Stimulated activated naive CD8-positive, alpha-beta T cell treated with anti-CD3 and anti-CD28 coated beads, Interleukin-15, amount 100 ng/mL, for 72 hours (primary cell): ENCODE results near the gene MTG1.
"Not testable (repeated sequence)": the region's sequence is repeated elsewhere in the genome, so short reads cannot be mapped to it uniquely, and the experiment has no call there.

Experiments
- ATAC-seq: fragments of 150-1000 bp; cut with Tn5 transposase; 2 replicates; pipeline ENCODE4 v1.10.0; 2021; ENCODE audit warnings: mild to moderate bottlenecking, moderate library complexity
- DNase-seq, 2 donors: peaks; one replicate each; pipeline ENCODE4 v3.0.0; 2021 to 2022
- H3K27ac Mint-ChIP-seq, 2 donors: one replicate each; pipeline ENCODE4 v1.8.0; 2022; ENCODE audit warnings: mild to moderate bottlenecking in 2 of 2, mixed read lengths in 2 of 2, moderate library complexity in 2 of 2
- H3K27me3 Mint-ChIP-seq: one replicate; pipeline ENCODE4 v1.8.0; 2022; ENCODE audit warnings: mixed read lengths
- H3K4me1 Mint-ChIP-seq: one replicate; pipeline ENCODE4 v1.8.0; 2022; ENCODE audit warnings: mild to moderate bottlenecking, mixed read lengths
- H3K4me3 Mint-ChIP-seq, 2 donors: one replicate each; pipeline ENCODE4 v1.8.0; 2022; ENCODE audit warnings: mild to moderate bottlenecking in 2 of 2, mixed read lengths in 2 of 2, moderate library complexity in 1 of 2
- H3K9me3 Mint-ChIP-seq, 2 donors: one replicate each; pipeline ENCODE4 v1.8.0; 2022; ENCODE audit warnings: mixed read lengths in 2 of 2

MTG1 gene

GRCh38 chr10:133368153-133368552 lies 25.8 kb upstream of the MTG1 start:
- no peak for DNase-seq
- Mint-ChIP-seq H3K4me3 (no peak overlapping the region), H3K9me3 (no peaks in the 10 kb centered on the region), H3K27me3 (no peaks in the 10 kb centered on the region), H3K4me1 (peaks cover 6% of the 10 kb centered on the region), H3K27ac (no peak overlapping the region)
- ATAC-seq, result no peak

GRCh38 chr10:133370030-133370786 lies 23.7 kb upstream of the MTG1 start:
- Mint-ChIP-seq H3K9me3 (no peaks in the 10 kb centered on the region), H3K27me3 (peaks cover 7% of the 10 kb centered on the region)

GRCh38 chr10:133372507-133372906 lies 21.4 kb upstream of the MTG1 start:
- DNase-seq (no peak), ATAC-seq (peak; percentile 27)
- Mint-ChIP-seq H3K27me3 (peaks cover 27% of the 10 kb centered on the region), H3K4me3 (peak overlapping the region; percentile 73 to 95), H3K9me3 (no peaks in the 10 kb centered on the region), H3K27ac (no peak overlapping the region), H3K4me1 (peaks cover 13% of the 10 kb centered on the region)

More at GRCh38 chr10:133370030-133370786, 23.7 kb upstream of the MTG1 start:
- Mint-ChIP-seq H3K27ac (no peak overlapping the region), H3K4me3 (no peak overlapping the region), H3K4me1 (peaks cover 13% of the 10 kb centered on the region)
- ATAC-seq (no peak), DNase-seq (no peak)

GRCh38 chr10:133373174-133374090 lies 20.5 kb upstream of the MTG1 start, which contains the start of gene ECHS1:
ECHS1 (minus strand) TSS chr10:133373354; CDS start chr10:133373333, 21 bp downstream.
- H3K27ac Mint-ChIP-seq, result peak within 1 kb of the TSS; percentile 93 to 95
- no peaks in the 10 kb centered on the region for H3K9me3 Mint-ChIP-seq
- peak; percentile 96 for DNase-seq
- peaks cover 18% of the 10 kb centered on the region for H3K4me1 Mint-ChIP-seq
- H3K27me3 Mint-ChIP-seq, result peaks cover 27% of the 10 kb centered on the region
- H3K4me3 Mint-ChIP-seq, result peak within 1 kb of the TSS; percentile 88 to 95
- ATAC-seq, result peak; percentile 97

GRCh38 chr10:133375357-133376115 lies 18.4 kb upstream of the MTG1 start:
- H3K27ac Mint-ChIP-seq, result no peak overlapping the region
- H3K4me3 Mint-ChIP-seq, result no peak overlapping the region
- no peaks in the 10 kb centered on the region for H3K9me3 Mint-ChIP-seq
- peaks cover 28% of the 10 kb centered on the region for H3K4me1 Mint-ChIP-seq
- ATAC-seq (no peak), DNase-seq (no peak)
- H3K27me3 Mint-ChIP-seq, result peaks cover 27% of the 10 kb centered on the region

GRCh38 chr10:133376183-133376582 lies 17.8 kb upstream of the MTG1 start:
- H3K9me3 Mint-ChIP-seq, H3K27ac Mint-ChIP-seq, H3K4me3 Mint-ChIP-seq, ATAC-seq, DNase-seq: not testable (repeated sequence)
- peaks cover 30% of the 10 kb centered on the region for H3K4me1 Mint-ChIP-seq
- H3K27me3 Mint-ChIP-seq, result peaks cover 27% of the 10 kb centered on the region

GRCh38 chr10:133377025-133377817 lies 16.7 kb upstream of the MTG1 start:
- no peak overlapping the region for H3K27ac Mint-ChIP-seq
- no peak for ATAC-seq
- peaks cover 24% of the 10 kb centered on the region for H3K4me1 Mint-ChIP-seq

GRCh38 chr10:133377818-133378250 lies 16.1 kb upstream of the MTG1 start:
- H3K27me3 Mint-ChIP-seq, result peaks cover 27% of the 10 kb centered on the region
- ATAC-seq, result no peak
- H3K4me3 Mint-ChIP-seq, result peak overlapping the region; percentile 80 to 83
- H3K9me3 Mint-ChIP-seq, result no peaks in the 10 kb centered on the region
- DNase-seq, result no peak
- no peak overlapping the region for H3K27ac Mint-ChIP-seq
- peaks cover 24% of the 10 kb centered on the region for H3K4me1 Mint-ChIP-seq

More at GRCh38 chr10:133377025-133377817, 16.7 kb upstream of the MTG1 start:
- Mint-ChIP-seq H3K4me3 (peak overlapping the region; percentile 45 to 83), H3K9me3 (no peaks in the 10 kb centered on the region), H3K27me3 (peaks cover 27% of the 10 kb centered on the region)
- no peak for DNase-seq

GRCh38 chr10:133378251-133379096 lies 15.5 kb upstream of the MTG1 start:
- DNase-seq, result peak; percentile 60 to 71
- Mint-ChIP-seq H3K4me3 (peak overlapping the region; percentile 80 to 83), H3K27me3 (peaks cover 27% of the 10 kb centered on the region), H3K4me1 (peaks cover 24% of the 10 kb centered on the region), H3K9me3 (no peaks in the 10 kb centered on the region), H3K27ac (peak overlapping the region in 1 of 2 donors; percentile 6)
- peak; percentile 62 for ATAC-seq

- H3K9me3 Mint-ChIP-seq, result no peaks in the 10 kb centered on the region
- peaks cover 27% of the 10 kb centered on the region for H3K27me3 Mint-ChIP-seq
- ATAC-seq (peak; percentile 82), DNase-seq (peak; percentile 76)
- peak within 1 kb of the TSS in 1 of 2 donors; percentile 6 for H3K27ac Mint-ChIP-seq
- peak within 1 kb of the TSS; percentile 80 to 83 for H3K4me3 Mint-ChIP-seq
- peaks cover 17% of the 10 kb centered on the region for H3K4me1 Mint-ChIP-seq
Measured at GRCh38 chr10:133379152-133379800, 14.7 kb upstream of the MTG1 start, which contains the start of gene PAOX. PAOX (plus strand) TSS chr10:133379262; CDS start chr10:133379317, 55 bp downstream.

- peaks cover 17% of the 10 kb centered on the region for H3K4me1 Mint-ChIP-seq
- no peaks in the 10 kb centered on the region for H3K9me3 Mint-ChIP-seq
- no peak for DNase-seq
- H3K27me3 Mint-ChIP-seq, result peaks cover 21% of the 10 kb centered on the region
- no peak for ATAC-seq
- peak overlapping the region; percentile 76 to 82 for H3K4me3 Mint-ChIP-seq
- no peak overlapping the region for H3K27ac Mint-ChIP-seq
Measured at GRCh38 chr10:133379801-133380666, 13.9 kb upstream of the MTG1 start.

GRCh38 chr10:133381036-133381435 lies 12.9 kb upstream of the MTG1 start:
- ATAC-seq (no peak), DNase-seq (no peak)
- Mint-ChIP-seq H3K27me3 (peaks cover 12% of the 10 kb centered on the region), H3K4me1 (peaks cover 17% of the 10 kb centered on the region), H3K27ac (no peak overlapping the region), H3K9me3 (no peaks in the 10 kb centered on the region), H3K4me3 (no peak overlapping the region)
